ENCODE results near the gene CYP19A1.

Gene CYP19A1

DNA sequence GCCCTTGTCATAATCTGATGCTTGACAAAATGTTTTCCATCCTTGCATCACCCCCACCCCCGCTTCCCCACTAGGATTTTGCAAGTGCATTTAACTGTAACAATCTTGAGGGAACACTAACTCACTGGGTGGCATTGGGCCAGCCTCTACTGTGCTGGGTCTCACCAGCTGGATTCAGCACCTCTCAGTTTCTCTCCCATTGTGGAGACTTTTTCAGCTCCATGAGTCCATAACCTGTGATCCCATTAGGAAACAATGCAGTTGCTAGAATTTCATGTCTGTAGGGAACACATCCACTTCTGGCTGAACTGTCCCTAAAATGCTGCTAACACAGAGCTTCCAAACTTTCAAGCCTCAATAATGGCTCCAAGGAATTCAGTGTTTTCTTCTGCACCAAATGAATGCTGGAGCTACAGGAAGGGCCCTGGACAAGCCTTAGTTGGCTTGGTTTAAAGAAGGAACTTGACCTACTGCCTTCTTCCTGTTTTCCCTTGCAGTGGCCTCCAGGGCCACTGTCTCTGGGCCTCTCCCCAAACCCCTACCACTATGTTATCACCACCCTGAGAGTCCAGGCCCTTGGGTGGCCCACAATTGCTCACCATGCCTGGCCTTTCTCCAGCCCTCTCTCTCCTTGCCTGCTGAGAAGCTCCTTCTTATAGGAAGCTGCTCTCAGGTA lies 15.6 kb downstream of the CYP19A1 start:
- no peak for DNase-seq

DNA sequence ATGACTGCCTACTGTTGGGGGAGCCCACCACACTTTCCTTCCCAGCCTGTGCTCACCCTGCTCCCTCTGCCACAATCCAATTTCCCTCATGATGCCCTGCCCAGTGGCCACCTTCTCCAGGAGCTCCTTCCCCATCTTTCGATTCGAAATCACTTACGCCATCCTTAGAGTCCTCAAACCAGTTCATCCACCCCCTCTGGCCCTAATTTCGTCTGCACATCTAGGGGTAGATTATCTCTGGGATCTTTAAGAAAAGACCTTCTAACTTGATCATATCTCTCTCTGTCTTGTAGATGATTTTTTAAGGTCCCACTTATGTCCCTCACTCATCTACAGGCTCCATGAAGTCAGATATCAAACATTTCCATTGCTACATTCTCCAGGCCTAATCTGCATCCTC lies 17.1 kb downstream of the CYP19A1 start:
- no peak for DNase-seq

GRCh38 chr15:51320843-51321242 lies 17.6 kb downstream of the CYP19A1 start:
- no peak for DNase-seq

DNA sequence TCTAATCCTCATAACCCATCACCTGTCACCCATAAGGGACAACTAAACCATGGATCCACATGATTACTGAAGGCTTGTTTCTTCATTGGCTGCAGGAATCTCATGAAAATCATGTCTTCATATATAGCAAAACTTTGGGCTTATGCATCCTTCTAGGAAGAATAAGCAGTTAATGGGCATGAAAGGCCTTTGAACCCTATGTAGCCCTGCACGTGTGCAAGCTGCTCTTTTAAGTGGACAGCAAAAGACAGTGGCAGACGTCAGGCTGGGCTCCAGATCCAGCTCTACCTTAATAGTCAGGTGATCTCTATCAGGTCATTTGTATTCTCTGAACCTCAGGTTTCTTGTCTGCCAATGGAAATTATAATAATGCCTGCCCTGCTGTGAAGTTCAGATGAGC lies 18.9 kb downstream of the CYP19A1 start:
- no peak for DNase-seq

- no peak for DNase-seq
Measured at GRCh38 chr15:51318382-51319150, 19.8 kb downstream of the CYP19A1 start.

DNA sequence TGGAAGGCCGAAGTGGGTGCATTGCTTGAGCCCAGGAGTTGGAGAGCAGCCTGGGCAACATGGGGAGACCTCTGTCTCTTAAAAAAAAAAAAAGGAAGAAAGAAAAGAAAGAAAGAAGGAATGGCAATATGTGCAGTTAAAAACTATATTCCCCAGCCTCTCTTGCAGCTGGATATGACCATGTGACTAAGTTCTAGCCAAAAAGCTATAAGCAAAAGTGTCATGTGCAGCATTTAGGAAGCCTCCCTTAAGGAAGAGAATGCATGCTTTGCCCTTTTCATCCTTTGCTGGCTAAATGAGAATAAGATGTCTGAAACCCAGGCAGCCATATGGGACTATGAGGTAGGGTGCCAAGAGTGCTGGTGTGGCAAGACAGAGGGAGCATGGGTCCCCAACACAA lies 21.8 kb downstream of the CYP19A1 start:
- DNase-seq: no peak

DNA sequence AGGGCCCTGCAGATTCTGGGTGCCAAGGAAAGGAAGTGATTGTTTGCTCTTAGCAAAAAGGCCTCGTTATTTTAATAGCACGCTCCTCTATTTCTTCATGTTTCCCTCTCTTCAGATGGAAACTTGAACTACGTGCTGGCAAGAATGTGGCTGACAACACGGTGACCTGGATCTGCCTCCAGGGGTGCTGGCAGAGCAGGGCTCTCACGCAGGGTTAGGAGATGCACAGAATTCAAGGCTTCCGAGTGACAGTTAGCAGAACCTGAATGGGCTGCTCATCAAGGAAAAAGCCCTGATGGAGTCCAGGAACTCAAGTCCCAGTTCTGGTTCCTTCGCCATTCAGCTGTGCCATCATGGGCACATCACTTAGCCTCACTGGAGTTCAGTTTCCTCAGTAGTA lies 22.7 kb downstream of the CYP19A1 start:
- no peak for DNase-seq

- no peak for DNase-seq
Measured at GRCh38 chr15:51314391-51315337, 23.7 kb downstream of the CYP19A1 start.

DNA sequence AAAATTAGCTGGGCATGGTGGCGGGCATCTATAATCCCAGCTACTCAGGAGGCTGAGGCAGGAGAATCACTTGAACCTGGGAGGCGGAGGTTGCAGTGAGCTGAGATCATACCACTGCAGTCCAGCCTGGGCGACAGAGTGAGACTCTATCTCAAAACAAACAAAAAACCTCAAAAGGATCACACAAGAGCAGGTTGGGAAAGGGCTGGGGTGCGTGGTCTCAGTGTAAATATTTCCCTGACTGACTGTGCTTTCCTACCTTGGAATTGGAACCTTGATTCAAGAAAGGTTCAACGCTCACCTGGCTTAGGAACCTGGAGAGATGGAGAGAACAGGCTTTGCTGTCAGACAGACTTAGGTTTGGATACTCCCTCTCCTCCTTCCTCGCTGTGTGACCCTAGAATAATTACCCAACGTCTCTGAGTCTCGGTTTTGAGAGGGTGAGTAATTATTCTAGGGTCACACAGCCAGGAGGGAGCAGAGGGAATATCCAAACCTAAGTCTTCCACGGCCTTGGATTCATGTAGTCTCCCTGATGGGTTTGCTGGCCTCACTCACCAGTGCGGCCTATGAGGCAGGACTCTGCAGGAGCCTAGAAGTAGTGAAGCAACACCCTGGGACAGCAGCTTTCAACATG lies 24.6 kb downstream of the CYP19A1 start:
- DNase-seq: no peak

- no peak for DNase-seq
Measured at GRCh38 chr15:51313074-51313393, 25.4 kb downstream of the CYP19A1 start.

DNA sequence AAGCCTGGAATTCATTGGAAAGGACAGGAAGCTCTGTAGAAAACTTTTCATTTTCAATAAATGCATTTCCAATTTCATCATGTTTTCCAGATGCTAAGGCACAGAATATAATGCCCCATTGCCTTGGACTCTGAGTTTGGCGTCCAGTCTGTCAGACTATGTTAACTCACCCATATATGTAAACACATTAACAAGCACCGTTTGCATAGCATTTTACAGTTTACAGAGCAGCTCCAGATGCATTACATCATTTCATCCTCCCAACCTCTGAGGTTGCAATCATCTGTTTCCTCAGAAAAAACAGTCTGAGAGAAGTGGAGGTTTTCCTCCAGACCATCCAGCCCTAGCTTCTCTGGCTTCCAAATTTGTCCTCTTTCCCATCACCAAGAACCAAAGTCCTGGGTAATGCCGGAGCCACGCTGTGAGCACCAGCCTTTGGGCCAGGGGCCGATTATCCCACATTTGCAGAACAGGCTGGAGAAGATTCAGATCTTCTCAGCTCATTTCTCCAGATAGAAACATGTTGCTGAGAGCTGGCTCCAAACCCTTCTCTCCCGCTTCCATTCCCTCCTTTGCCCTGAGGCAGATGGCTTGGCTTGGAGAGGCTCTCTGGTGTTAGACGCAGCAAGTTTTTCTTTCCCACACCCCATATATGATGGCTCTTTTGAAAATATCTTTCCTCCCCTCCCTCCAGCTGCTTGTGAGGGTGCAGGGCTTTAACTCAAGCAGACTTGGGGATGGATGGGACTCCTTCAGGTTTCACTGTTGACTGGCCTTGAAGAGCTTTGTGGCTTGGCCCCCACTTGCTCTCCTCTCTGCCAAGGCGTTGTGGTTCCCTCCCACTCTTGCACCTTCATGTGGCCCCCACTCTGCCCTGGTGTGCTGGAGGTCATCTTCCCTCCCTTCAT lies 26.0 kb downstream of the CYP19A1 start:
- no peak for DNase-seq

DNA sequence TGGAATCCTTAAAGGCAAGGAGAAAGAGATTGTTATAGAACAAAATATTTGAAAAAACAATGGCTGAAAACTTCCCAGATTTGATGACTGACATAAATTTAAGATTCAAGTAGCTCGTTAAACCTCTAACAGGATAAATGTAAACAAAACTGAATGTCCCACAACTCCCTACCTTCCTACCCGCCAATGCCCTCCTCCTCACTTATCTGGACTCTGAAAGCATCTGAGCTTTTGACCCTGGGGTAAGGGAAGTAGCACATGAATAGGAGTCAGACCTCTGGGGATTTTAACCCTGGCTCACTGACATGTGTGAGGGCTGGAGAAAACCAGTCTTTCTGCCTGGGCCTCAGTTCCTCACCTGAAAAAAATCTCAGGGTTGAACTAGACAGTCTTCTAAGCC lies 26.9 kb downstream of the CYP19A1 start:
- no peak for DNase-seq

DNA sequence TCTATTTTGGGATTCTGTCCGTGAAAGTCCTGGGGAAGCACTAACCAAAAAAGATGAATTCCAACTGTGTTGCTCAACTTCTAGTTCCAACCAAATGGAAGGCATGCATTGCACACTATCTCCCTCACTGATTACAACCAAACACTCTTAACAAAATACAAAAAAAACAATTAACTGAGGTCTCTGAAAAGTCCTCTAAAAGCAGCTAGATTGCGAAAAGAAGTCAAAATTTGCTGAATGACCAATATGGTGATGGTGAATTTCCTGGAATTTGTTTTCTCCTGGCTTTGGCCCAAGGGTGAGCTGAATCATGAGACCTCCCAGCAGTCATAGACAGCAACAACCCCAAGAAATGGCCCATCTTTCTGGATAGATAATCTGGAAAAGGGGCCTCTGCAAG lies 28.3 kb downstream of the CYP19A1 start:
- no peak for DNase-seq

DNA sequence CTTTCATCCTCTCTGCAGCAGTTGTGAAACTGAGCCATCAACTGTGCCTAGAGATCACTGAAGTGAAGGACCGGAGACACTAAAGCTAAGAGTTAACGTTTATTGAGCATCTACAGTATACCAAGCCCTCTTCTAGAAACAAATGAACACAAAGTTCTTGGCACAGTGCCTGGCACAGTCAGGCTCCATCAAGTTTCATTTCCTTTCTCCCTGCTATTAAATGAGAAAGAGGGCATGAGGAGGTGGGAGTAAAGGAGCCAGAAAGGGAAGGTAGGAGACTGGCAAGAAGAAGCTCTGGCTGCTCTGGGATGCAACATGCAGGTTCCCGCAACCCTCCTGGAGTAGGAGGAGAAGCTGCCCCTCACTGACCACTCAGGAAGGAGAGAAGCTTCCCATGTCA lies 30.6 kb downstream of the CYP19A1 start:
- DNase-seq: no peak

GRCh38 chr15:51307325-51307724 lies 31.1 kb downstream of the CYP19A1 start:
- DNase-seq: no peak

DNA sequence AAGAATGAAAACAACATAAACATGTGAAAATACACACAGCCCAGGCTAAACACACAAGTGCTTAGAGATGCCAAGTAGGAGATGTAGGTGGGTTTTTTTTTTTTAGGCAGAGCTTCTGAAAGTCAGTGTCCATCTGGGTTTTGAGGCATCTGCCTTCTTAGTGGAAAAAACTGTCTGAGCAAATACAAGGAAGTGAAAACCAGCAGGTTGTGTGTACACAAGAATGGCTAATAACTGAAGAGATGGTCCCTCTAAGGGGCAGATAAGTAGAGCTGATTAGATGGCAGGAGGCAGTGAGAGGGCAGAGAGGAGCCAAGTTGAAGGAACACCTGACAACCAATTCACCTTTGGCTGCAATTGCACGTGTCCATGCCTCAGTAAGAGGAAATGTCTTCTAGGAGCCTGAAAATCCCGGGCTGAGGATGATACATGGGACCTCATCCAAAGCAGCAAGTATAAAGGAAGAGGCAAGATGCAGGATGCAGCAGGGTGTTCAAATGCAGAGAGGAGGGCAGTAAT lies 34.9 kb downstream of the CYP19A1 start:
- no peak for DNase-seq

DNA sequence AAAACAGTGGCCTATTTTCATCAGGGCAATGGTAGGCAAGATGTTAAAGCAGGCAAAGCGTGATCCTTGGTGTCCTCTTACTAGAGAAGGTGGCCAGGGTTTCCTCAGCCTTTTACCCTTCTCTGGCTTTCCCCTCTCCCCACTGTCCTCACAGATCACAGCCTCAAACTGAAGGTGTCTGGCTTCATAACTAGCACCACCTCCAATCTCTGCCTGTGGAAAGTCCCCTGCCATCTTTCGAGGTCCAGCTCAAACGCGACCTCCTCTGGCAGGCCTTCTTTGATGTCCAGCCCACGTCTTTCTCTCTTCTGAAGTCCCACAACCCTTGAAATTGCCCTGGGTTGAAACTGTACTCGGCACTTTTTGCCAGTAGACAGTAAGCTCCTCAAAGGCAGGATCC lies 35.9 kb downstream of the CYP19A1 start:
- no peak for DNase-seq

GRCh38 chr15:51299187-51300015 lies 39.0 kb downstream of the CYP19A1 start:
- DNase-seq: no peak

DNA sequence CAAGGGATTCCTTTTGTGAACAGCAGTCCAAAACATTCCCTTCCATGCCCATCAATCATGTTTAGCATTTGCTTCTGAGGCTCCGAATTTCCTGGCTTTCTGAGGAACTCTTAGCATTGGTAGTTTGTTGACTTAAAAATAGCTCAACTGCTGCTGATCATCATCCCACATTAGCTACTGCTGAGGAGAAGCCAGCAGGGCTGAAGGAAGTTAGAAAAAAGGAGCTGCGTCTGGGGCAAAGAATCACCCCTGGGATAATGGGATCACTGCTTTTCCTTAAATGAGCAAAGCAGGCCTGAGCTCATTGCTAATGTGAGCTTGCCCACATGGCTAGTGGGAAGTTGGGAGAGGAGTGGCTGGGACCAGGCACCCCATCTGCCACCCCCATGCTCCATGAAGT lies 39.8 kb downstream of the CYP19A1 start:
- DNase-seq: no peak

GRCh38 chr15:51290720-51291119 lies 47.7 kb downstream of the CYP19A1 start:
- DNase-seq: no peak

DNA sequence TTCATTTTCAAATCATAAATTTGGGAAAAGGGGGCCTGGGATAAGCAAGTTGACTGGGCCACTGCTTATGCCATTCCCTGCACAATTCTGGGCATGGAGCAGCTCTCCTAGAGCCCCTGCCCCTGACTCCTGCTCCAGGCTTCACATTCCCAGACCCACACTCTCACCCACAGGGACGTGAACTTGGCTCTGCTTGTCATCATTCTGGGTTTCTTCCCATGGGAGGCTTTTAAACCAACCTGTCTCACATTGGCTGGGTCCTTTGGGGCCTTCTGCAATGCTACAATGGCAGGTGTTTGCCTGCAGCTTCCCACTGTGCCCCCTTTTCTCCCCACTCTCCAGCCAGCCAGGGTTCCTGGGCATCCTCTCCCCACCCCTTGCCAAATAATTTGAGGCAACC lies 49.1 kb downstream of the CYP19A1 start:
- DNase-seq: no peak
